HG03558 (cell line): ENCODE data around the gene COX7A2.

ENCODE experiments used
- ATAC-seq: cut with Tn5 transposase; IDR thresholded peaks from one replicate; pipeline ENCODE4 v1.9.1; 2021; ENCODE audit warnings: moderate number of reproducible peaks; ENCODE audit not compliant: unreplicated experiment; ENCODE audit errors: extremely low read depth

Gene COX7A2

GRCh38 chr6:75223428-75223827 lies 20.2 kb downstream of the COX7A2 start:
- ATAC-seq = no peak

- no peak for ATAC-seq
Measured at GRCh38 chr6:75222261-75222660, 21.3 kb downstream of the COX7A2 start.

GRCh38 chr6:75221116-75221515 lies 22.5 kb downstream of the COX7A2 start:
- no peak for ATAC-seq

DNA sequence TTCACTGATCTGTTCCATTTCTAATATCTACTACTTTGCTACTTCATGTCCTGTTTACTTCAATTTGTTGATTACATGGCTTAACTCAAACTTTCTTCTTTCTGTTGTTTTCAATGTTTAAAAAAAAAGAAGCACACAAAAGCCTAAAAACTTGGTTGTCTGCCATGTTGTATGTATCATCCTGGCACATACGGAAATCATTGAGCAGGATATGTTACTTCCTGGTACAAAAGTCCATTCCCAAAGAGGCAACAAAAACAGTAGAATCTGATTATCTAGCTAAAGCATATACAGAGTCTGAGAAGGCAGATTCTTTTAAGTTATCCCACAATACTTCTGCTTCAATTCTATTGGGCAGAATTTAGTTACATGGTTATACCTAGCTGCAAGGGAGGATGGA lies 23.2 kb downstream of the COX7A2 start:
- no peak for ATAC-seq

- ATAC-seq = no peak
Measured at GRCh38 chr6:75219263-75219662, 24.3 kb downstream of the COX7A2 start.

DNA sequence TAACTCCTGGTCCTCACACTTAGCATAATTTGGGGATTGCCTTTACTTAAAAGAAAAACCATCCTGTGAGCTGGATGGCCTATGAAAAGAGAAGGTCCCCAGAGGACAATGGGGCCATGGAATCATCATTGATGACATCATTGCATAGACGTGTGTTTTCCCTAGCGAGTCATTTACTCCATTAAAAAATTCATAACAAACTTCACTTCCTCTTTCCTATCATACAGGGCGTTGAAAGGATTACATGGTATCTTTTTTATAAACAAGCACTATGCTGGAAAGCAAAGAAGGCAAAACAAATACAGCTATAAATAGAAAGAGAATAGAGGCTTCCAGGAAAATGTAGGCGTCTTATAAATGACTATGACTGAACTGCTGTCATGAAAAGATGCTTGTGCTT lies 26.4 kb downstream of the COX7A2 start:
- ATAC-seq = no peak

DNA sequence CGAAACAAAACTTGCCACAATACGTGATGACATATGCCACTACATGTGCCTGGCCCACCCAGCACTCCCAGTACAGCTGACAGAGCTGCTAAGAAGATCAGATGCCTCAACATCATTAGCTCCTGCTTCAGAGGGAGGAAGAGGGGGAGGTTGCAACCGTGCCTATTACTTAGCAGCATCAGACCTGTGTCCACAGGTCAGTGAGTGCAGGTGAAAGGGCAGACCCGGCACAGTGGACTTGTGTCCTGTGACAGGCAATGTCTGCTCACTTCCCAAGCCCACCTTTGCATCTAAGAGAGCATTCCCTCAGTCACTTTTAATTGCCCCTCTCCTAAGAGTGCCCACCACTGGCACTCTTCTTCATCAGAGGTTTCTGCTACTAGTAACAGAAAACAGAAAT lies 28.3 kb downstream of the COX7A2 start:
- ATAC-seq = no peak

DNA sequence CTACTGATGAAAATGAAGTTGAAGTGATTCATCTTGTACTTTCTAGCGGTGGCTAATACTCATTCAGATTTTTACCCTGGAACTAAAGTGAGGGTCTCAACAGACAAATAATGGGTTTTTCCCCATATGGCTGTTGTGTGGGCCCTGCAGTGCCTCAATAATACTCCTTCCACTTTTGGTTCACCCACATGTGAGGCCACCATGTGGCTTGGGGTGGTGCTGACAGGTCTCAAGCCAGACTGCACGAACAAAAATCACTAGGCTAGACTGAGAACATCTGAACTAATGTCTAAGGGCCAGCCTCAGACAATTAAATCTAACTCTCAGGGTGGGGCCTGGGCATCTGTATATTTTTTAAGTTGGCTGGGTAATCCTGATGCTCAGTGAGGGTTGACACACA lies 29.9 kb downstream of the COX7A2 start:
- ATAC-seq = no peak

DNA sequence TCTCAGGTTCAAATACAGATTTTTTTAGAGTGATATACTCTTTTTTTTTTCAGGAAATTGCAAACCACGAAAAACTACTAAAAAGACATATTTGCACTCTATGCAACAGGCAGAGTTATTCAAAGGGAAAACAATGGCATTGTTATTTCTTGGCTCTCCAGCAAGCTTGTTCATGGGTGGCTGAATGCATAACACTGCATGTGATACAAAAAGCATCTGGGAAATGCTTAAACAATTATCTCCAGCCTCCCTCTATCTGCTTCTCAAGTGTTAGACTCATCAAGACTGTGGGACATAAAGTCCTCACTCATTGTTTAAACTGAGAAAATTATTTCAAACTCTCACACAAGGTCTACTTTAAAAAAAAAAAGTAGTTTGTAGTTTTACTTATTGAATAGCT lies 30.5 kb downstream of the COX7A2 start:
- no peak for ATAC-seq

DNA sequence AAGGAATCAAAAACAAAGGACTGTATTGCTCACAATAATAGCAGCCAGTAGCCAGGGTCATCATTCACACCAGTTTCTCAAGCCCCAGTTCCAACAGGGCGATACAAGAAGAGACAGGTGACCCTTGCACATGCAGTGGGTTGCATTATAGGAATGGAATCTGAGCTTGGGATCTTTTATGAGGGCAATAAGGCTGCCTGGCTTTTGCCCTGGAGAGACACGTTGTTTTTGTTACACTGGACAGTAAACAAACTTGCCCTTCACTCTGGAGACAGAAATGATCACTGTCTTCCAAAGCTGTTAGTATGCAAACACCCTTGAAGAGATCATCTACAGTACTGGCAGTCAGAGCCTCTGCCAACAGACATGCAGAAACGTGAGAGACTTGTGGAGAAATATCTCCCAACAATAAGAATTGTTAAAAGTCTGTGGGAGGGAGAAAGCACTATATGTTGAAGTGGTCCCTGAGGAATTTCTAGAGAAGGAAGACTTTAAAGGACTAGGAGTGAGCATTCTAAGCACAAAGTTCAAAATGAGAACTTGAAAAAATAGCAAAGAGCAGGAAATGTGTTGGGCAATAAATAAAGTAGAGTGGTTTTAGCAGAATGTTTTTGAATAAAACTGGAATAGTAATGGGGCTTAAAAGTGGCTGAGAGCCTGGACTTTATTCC lies 31.5 kb downstream of the COX7A2 start:
- ATAC-seq = no peak

DNA sequence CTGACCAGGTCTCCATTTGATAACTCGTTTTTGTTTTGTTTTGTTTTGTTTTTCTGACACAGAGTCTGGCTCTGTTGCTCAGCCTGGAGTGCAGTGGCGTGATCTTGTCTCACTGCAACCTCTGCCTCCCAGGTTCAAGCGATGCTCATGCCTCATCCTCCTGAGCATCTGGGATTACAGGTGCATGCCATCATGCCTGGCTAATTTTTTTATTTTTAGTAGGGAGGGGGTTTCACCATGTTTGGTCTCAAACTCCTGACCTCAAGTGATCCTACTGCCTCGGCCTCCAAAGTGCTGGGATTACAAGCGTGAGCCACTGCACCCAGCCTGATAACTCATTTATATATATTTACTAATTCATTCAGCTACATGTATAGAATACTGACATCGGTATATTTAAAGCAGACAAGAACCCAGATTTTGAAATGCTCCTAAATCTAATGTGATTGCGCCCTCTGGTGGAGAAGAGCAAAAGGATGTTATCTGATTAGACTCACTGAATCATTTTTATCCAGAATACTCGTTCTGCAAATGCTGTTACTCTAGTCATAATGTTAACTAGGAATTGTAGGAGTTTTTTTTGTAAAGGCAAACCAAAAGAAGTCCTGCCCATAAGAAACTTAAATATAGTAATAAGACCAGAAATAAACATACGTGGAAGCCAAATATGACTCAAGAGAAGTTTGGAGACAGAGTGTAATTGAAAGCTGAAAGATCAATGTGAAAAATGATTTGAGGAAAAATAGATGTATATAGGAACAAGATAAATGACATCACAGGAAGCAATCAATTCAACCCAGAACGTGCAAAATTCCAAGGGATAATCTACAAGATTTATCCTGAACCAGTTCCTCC lies 32.5 kb downstream of the COX7A2 start:
- ATAC-seq = no peak

DNA sequence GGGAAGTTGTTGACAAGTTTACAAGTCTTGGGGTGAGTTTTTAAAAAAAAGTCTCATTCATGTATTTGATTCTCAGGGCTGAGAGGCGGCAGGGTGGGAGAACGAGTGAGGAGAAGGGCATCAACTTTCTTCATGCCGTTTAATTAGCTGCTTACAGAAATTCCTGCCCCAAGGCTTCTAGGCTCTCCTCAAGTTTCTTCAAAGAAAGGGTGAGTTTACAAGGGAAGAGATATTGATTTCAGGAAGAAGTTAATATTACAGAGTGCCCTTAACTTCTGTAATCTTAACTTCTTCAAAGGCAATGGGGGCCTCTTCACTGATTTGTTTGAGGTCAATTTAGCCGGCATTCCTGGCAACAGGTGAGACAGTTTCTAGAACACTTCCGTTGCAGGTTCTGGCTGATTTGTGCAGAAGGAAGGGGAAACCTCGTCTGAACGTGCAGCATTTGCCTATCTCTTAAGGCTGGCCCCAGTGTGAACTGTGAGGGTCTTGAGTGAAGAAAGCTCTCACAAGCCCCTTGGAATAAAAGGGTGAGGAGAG lies 34.3 kb downstream of the COX7A2 start:
- no peak for ATAC-seq

GRCh38 chr6:75208298-75209183 lies 35.1 kb downstream of the COX7A2 start:
- ATAC-seq = peak; percentile 42

DNA sequence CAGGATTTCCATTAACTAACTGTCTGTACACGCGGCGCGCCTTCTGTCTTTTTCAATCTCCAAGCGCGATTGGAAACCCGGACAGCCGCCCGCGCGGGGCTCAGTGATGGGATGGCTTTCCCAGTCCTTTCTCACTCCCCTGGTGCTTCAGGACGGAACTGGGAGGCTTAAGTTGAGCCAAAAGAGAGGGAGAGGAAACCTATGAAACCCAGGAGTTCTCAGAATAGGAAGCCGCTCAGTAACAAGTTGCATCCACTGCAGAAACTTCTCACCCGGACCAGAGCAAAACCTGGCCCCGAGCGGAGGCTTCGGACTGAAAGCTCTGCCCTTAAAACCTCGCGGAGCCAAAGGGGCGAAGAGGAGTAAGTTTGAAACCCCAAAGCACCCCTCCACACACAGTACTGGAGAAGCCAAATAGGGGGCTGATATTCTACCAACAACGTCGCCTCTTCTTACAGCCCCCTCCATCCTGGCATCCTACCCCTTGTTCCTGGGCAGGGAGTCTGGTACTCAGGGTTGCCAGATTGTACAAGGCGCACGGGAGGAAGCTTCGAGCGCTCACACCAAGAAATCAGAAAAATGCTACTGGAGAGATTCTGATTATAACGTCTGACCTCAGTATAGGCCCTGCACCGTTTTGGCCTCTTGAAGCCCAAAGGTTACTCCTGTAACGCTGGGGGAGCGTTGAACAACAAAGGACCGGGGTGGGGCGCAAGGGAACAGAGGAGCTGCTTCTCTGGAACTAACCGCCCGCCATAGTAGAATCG lies 36.8 kb downstream of the COX7A2 start:
- ATAC-seq = no peak

DNA sequence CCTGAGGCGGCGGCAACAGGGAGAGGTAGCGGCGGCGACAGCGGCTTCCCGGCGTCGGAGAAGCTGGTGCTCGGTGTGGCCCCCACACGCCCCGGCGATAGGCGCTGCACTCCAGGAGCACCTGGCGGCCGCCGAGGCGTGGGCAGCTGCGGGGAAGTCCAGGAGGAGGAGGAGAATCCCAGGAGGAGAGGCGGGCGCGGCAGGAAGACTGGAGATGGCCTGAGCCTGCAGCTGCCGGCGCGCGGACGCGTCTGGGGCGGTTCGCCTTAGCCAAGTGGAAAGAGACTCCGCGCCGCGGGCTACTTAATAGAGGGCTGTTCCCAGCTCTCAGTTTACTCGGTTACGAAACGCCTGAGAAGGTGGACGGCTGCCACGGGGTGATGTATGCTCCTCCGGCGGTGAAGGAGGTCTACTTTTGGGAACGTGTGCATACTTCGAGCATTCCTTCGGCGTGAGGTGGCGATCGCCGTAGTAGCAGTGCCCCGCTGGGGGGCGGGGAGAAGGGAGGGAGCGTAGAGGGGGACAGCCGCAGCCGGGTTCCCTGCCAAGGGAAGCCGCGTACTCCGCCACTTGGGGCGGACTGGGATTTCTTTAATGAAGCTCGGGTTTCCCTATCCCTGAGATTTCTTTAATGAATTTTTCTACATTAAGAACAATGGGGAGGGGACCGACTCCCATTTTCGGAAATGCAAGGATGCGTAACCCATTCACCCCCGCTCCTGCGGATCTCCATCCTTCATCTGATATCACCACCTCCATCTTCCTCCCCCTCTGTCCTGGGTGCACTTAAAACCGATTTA lies 37.6 kb downstream of the COX7A2 start, which contains the start of gene COL12A1:
COL12A1 (minus strand) TSS at position 278 of the 800 bp plus-strand sequence. CDS start 3,261 bp downstream, outside the sequence.
- no peak for ATAC-seq

GRCh38 chr6:75204959-75205775 lies 38.4 kb downstream of the COX7A2 start:
- no peak for ATAC-seq

DNA sequence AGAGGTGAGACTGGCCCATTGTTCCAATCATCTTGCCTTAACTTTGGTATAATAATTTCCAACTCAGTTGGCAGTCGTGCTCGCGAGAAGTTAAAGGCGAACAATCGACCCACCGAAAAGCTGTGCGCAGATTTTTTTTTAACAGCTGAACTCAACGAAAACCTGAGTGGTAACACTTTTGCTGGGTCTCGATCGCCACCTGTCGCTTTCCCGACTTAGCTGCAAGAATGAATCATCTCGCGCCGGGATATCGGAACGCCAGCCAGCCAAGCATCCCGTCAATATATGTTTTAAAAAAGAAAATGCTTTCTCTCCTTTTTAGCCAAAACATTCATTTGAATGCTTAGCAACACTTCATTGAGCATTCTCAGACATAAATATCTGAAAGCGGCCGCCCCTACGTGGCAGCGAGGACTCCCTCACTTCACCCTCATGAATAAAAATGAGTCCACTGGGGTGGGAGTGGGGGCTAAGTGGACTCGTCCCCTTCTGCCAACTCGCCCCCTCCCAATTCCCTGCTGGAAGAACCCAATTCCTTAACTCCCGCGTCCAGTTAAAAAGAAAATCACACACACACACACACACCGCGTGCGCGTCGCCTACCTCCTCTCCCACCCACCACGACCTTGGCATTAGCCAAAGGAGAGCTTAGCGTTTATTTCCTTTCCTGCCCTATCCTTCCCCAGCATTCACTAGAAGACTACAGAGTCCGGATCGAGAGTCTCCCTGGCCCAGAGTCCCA lies 39.2 kb downstream of the COX7A2 start:
- ATAC-seq = no peak
